PC-3 (cell line): Measurements from ENCODE around the gene PRKN. TPM values are rescaled to one million over a fixed set of nuclear protein-coding genes. Genes with fewer than 3 reads are reported as not detected.

Experiments used
- ATAC-seq: fragments of 200-7000 bp; cut with Tn5 transposase; 2 replicates; pipeline ENCODE4 v1.9.1; 2020; ENCODE audit warnings: mild to moderate bottlenecking, moderate library complexity
- BruUV-seq: library from RNA; stranded (reverse); fragments of 400-500 nt; replicated peaks from 2 replicates; lab custom pipeline; 2021; lab: Mats Ljungman, UMichigan
- CTCF ChIA-PET: fragments of 300-600 bp; sonication (Branson Sonifier 250); formaldehyde crosslinking; loops from one replicate; lab custom pipeline; 2022; ENCODE audit warnings: antibody characterized with exemption; lab: Charles Lee
- POLR2A ChIA-PET: fragments of 300-600 bp; sonication (Branson Sonifier 250); formaldehyde crosslinking; loops from one replicate; lab custom pipeline; 2022; ENCODE audit warnings: antibody characterized with exemption; ENCODE audit not compliant: unreplicated experiment; lab: Charles Lee
- DNase-seq: peaks from one replicate; pipeline ENCODE4 v3.0.0-alpha.2; 2015
- H2AFZ ChIP-seq: fragments of 300-600 bp; sonication (generic); 2 replicates; pipeline ENCODE4 v1.6.0; 2016; ENCODE audit warnings: antibody characterized with exemption, low read length
- H3F3A ChIP-seq: fragments of 300-600 bp; sonication (generic); one replicate; pipeline ENCODE4 v1.6.0; 2017; ENCODE audit warnings: antibody characterized with exemption, low read length, control low read depth, mild to moderate bottlenecking; ENCODE audit not compliant: unreplicated experiment
- H3K27ac ChIP-seq: fragments of 300-600 bp; sonication (generic); 2 replicates; pipeline ENCODE4 v1.5.1; 2016; ENCODE audit warnings: mild to moderate bottlenecking, low read length
- H3K27me3 ChIP-seq: fragments of 300-600 bp; sonication (generic); 2 replicates; pipeline ENCODE4 v1.6.1; 2016; ENCODE audit warnings: low read length, mixed read lengths
- H3K36me3 ChIP-seq: fragments of 300-600 bp; sonication (generic); 2 replicates; pipeline ENCODE4 v1.6.1; 2016; ENCODE audit warnings: low read depth, mixed run types, low read length, mixed read lengths
- H3K4me1 ChIP-seq: fragments of 300-600 bp; sonication (generic); 2 replicates; pipeline ENCODE4 v1.5.1; 2016; ENCODE audit warnings: low read length; ENCODE audit not compliant: insufficient read depth
- H3K4me2 ChIP-seq: fragments of 300-600 bp; sonication (generic); 2 replicates; pipeline ENCODE4 v1.6.0; 2016; ENCODE audit warnings: low read length
- H3K4me3 ChIP-seq: fragments of 300-600 bp; sonication (generic); 2 replicates; pipeline ENCODE4 v1.5.1; 2016; ENCODE audit warnings: mild to moderate bottlenecking, low read length, mixed read lengths
- H3K79me2 ChIP-seq: fragments of 300-600 bp; sonication (generic); 2 replicates; pipeline ENCODE4 v1.6.1; 2017; ENCODE audit warnings: low read length, mixed read lengths
- H3K9ac ChIP-seq: fragments of 300-600 bp; sonication (generic); 2 replicates; pipeline ENCODE4 v1.6.0; 2016; ENCODE audit warnings: mild to moderate bottlenecking, low read length
- H3K9me2 ChIP-seq: fragments of 300-600 bp; sonication (generic); replicated peaks from 2 replicates; pipeline ENCODE4 v1.6.1; 2016; ENCODE audit warnings: mixed run types, low read length, mixed read lengths
- H3K9me3 ChIP-seq: fragments of 300-600 bp; sonication (generic); 2 replicates; pipeline ENCODE4 v1.6.1; 2016; ENCODE audit warnings: low read length, mixed read lengths
- H4K20me1 ChIP-seq: fragments of 300-600 bp; sonication (generic); 2 replicates; pipeline ENCODE4 v1.6.1; 2016; ENCODE audit warnings: low read length, mixed read lengths
- EZH2 ChIP-seq: fragments of 300-600 bp; sonication (generic); IDR thresholded peaks from one replicate; pipeline ENCODE4 v1.6.1; 2017; ENCODE audit warnings: antibody characterized with exemption, mild to moderate bottlenecking, low read length; ENCODE audit not compliant: unreplicated experiment
- EZH2phosphoT487 ChIP-seq: fragments of 300-600 bp; sonication (generic); IDR thresholded peaks from 2 replicates; pipeline ENCODE4 v1.6.1; 2018; ENCODE audit warnings: mild to moderate bottlenecking, antibody characterized with exemption, low read length, borderline replicate concordance
- intact Hi-C: fragments of 100-400 bp; cut with micrococcal nuclease; formaldehyde crosslinking; loops from 2 replicates; pipeline ENCODE4 v1.9.0; 2023
- total RNA-seq: library from RNA; depleted of rRNA; stranded (reverse); fragments of >200 nt; gene quantifications from 2 replicates; pipeline ENCODE4 v1.2.3, GENCODE V29; 2014
- TF ChIP-seq, protein P1 (sequence below): fragments of 300-600 bp; sonication (generic); conservative IDR thresholded peaks from 2 replicates; pipeline ENCODE4 v1.5.1; 2017; ENCODE audit warnings: antibody characterized with exemption, low read depth, mild to moderate bottlenecking, low read length

The PRKN gene
- total RNA-seq, 1 experiment from 2014 or later = not detected

DNA sequence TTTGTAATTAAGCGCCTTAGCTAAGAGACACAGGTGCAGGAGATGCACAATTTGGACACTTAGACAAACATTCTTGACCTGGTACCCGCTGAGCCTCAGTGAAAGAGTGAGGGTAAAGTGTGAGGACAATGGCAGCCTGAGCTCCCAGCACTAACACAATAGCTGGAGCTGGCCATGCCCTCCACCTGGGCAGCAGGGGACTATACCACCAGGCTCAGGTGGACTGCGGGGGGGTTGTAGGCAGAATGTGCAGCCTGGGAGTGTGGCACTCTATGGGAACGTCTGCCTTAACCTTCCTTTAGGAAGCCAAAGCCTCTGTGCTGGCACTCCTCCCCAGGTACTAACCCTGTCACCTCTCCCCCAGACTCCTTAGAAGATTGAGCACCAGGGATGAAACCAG lies 23.6 kb downstream of the PRKN start:
- Histone ChIP-seq H3K4me2 (no peak overlapping the region), H2AFZ (no peak overlapping the region), H3K27ac (no peak overlapping the region), H3K4me1 (no peaks in the 10 kb centered on the region), H4K20me1 (no peaks in the 10 kb centered on the region), H3K9me3 (no peaks in the 10 kb centered on the region), H3K9ac (no peak overlapping the region), H3K79me2 (no peaks in the 10 kb centered on the region), H3K36me3 (no peaks in the 10 kb centered on the region), H3F3A (no peaks in the 10 kb centered on the region), H3K4me3 (no peak overlapping the region), H3K27me3 (peaks cover 5% of the 10 kb centered on the region; the same call in 1 of the 2 replicates), H3K9me2 (no peaks in the 10 kb centered on the region)
- CTCF ChIA-PET = no interaction called here
- POLR2A ChIA-PET = no interaction called here
- TF ChIP-seq, protein P1, sequence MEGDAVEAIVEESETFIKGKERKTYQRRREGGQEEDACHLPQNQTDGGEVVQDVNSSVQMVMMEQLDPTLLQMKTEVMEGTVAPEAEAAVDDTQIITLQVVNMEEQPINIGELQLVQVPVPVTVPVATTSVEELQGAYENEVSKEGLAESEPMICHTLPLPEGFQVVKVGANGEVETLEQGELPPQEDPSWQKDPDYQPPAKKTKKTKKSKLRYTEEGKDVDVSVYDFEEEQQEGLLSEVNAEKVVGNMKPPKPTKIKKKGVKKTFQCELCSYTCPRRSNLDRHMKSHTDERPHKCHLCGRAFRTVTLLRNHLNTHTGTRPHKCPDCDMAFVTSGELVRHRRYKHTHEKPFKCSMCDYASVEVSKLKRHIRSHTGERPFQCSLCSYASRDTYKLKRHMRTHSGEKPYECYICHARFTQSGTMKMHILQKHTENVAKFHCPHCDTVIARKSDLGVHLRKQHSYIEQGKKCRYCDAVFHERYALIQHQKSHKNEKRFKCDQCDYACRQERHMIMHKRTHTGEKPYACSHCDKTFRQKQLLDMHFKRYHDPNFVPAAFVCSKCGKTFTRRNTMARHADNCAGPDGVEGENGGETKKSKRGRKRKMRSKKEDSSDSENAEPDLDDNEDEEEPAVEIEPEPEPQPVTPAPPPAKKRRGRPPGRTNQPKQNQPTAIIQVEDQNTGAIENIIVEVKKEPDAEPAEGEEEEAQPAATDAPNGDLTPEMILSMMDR = no peak
- no peak for TF ChIP-seq EZH2
- no peak for TF ChIP-seq EZH2phosphoT487
- ATAC-seq (no peak), DNase-seq (no peak)
- no TSS peak for BruUV-seq
- intact Hi-C loops = no loop called here

DNA sequence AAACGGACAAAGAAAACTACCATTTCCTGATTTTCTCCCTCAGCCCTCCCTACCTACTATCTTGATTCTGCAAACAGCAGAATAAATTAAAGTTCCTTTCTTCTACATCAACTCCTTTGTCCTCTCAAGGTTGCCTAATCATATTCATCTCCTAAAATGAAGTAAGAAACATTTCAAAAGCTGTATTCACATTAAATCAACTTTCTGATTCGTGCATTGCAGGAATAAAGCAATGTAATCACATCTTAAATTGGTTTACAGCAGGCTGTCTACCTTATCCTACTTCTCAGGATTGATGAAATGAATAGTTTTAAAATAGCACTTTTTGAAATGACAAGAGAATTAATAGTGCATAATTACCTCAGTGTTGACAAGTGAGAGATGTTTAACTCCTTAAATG lies 25.1 kb downstream of the PRKN start:
- Histone ChIP-seq H3K27ac (no peak overlapping the region), H3K4me2 (no peak overlapping the region), H3K9me2 (no peaks in the 10 kb centered on the region), H3K4me1 (no peaks in the 10 kb centered on the region), H3K4me3 (no peak overlapping the region), H3K27me3 (peaks cover 5% of the 10 kb centered on the region; the same call in 1 of the 2 replicates), H3K9ac (no peak overlapping the region), H2AFZ (no peak overlapping the region), H3K9me3 (no peaks in the 10 kb centered on the region), H3F3A (no peaks in the 10 kb centered on the region), H3K79me2 (no peaks in the 10 kb centered on the region), H3K36me3 (no peaks in the 10 kb centered on the region), H4K20me1 (no peaks in the 10 kb centered on the region)
- TF ChIP-seq EZH2 (no peak), EZH2phosphoT487 (no peak)
- TF ChIP-seq, protein P1 = no peak
- ChIA-PET POLR2A (no interaction called here), CTCF (no interaction called here)
- ATAC-seq = no peak
- intact Hi-C loops = no loop called here
- no peak for DNase-seq
- BruUV-seq = no TSS peak

DNA sequence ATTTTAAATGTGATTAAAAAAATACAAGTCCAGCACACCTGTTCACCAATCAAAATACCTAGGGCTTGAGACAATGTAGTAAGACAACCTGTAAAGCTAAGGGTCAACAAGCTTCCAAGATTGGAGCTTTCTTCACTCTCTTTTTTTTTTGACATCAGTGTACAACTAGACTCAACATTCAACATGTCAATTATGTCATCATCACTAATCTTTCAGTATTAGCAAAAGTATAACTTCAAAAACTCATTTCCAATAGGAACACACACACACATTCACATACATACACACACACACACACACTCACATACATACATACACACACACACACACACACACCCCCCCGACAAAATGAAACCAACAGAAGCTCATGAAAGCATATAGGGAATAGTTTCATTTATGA lies 26.0 kb downstream of the PRKN start:
- Histone ChIP-seq H3K27ac (no peak overlapping the region), H3F3A (no peaks in the 10 kb centered on the region), H3K9me2 (no peaks in the 10 kb centered on the region), H4K20me1 (no peaks in the 10 kb centered on the region), H3K79me2 (no peaks in the 10 kb centered on the region), H3K4me2 (no peak overlapping the region), H3K36me3 (no peaks in the 10 kb centered on the region), H3K4me3 (no peak overlapping the region), H3K4me1 (no peaks in the 10 kb centered on the region), H3K9ac (no peak overlapping the region), H3K27me3 (peaks cover 5% of the 10 kb centered on the region; the same call in 1 of the 2 replicates), H2AFZ (no peak overlapping the region), H3K9me3 (no peaks in the 10 kb centered on the region)
- ChIA-PET POLR2A (no interaction called here), CTCF (no interaction called here)
- TF ChIP-seq, protein P1 = no peak
- no peak for TF ChIP-seq EZH2
- no peak for TF ChIP-seq EZH2phosphoT487
- no peak for DNase-seq
- BruUV-seq = no TSS peak
- no peak for ATAC-seq
- intact Hi-C loops = no loop called here
